ENCODE measurements around the gene PLD1. TPM values are rescaled to one million over a fixed set of nuclear protein-coding genes. Genes with fewer than 3 reads are reported as not detected.

PLD1 gene
- total and polyA plus RNA-seq, 11 donors, result 12.3 to 106 (median 61.0) TPM

DNA sequence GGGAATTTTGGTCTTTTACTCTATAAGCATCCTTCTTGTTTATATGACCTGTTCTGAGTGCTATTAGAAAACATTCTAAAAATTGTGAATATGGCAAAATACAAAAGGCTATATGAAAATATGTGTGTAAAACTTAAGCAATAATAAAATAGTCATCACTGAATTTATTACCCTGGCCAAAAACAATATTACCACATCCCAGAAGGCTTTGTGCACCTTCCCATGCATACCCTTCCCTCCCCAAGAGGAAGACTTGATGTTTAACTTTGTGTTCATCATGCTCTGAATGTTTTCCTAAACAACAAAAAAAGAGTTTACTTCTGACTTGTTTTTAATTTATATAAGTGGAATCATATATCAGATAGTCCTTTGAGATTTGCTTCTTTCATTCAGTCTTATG lies 195.0 kb downstream of the PLD1 start:
- peaks cover 0 to 7% (median 0%) of the 10 kb centered on the region in 12 donors for H3K9me3 ChIP-seq
- peaks cover 0 to 5% (median 0%) of the 10 kb centered on the region in 12 donors for H3K4me1 ChIP-seq
- H3K4me3 ChIP-seq, result no peak overlapping the region
- H3K27ac ChIP-seq, result no peak overlapping the region
- no peaks in the 10 kb centered on the region for H3K27me3 ChIP-seq
- H3K36me3 ChIP-seq, result peaks cover 0 to 85% (median 38%) of the 10 kb centered on the region in 9 donors
- intact Hi-C loops (cut with DNase I), result loop anchor here in 1 of 10 donors (5.0 kb wide), 1 partner anchor 157 kb away; no protein-coding TSS in a partner anchor
- TF ChIP-seq, protein P1, sequence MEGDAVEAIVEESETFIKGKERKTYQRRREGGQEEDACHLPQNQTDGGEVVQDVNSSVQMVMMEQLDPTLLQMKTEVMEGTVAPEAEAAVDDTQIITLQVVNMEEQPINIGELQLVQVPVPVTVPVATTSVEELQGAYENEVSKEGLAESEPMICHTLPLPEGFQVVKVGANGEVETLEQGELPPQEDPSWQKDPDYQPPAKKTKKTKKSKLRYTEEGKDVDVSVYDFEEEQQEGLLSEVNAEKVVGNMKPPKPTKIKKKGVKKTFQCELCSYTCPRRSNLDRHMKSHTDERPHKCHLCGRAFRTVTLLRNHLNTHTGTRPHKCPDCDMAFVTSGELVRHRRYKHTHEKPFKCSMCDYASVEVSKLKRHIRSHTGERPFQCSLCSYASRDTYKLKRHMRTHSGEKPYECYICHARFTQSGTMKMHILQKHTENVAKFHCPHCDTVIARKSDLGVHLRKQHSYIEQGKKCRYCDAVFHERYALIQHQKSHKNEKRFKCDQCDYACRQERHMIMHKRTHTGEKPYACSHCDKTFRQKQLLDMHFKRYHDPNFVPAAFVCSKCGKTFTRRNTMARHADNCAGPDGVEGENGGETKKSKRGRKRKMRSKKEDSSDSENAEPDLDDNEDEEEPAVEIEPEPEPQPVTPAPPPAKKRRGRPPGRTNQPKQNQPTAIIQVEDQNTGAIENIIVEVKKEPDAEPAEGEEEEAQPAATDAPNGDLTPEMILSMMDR (IDR thresholded peaks at IDR 0.05), result no peak
- TF ChIP-seq POLR2A (IDR thresholded peaks at IDR 0.05), result no peak
- DNase-seq (no peak), ATAC-seq (no peak)

DNA sequence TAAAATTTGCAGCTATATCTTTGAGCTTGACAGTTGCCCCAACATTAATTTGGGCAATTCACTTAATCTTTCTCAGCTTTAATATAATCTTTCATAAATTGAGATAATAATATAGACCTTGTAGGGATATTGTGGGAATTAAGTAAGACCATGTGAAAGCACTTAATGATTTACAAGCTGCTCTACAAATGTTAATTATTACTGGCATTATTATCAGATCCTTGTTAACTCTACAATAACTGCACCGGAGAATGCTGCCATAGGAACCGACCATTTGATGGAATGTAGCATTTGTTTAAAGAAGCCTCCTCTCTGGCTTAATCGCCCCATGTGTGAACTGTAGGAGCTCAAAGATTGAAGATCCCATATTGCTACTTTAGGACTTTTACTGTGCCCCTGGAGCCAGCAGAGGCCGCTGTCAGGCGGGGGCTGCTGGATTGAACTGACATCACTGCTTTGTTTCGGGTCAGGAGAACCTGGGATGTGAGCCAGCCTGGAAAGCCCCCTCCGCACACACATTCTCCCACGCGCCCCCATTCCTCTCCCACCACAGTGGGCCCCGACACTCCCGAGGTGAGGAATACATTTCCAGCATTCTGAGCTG lies 195.9 kb downstream of the PLD1 start:
- ATAC-seq (peak; percentile 27 to 75 (median 60)), DNase-seq (peak; percentile 19 to 61 (median 30))
- 17 to 26% (median 24%) methylated on average over 11 of the region's 11 CpGs for WGBS, 4 donors
- H3K4me1 ChIP-seq, result peaks cover 0 to 5% (median 0%) of the 10 kb centered on the region in 12 donors
- no peak overlapping the region for H3K4me3 ChIP-seq
- peaks cover 0 to 85% (median 35%) of the 10 kb centered on the region in 9 donors for H3K36me3 ChIP-seq
- no peak overlapping the region for H3K27ac ChIP-seq
- no peaks in the 10 kb centered on the region for H3K27me3 ChIP-seq
- TF ChIP-seq POLR2A (IDR thresholded peaks at IDR 0.05), result no peak
- TF ChIP-seq, protein P1 (IDR thresholded peaks at IDR 0.05), result peak; percentile 22 to 70 (median 54)
- intact Hi-C loops (cut with DNase I), result no loop called here
- peaks cover 0 to 7% (median 0%) of the 10 kb centered on the region in 12 donors for H3K9me3 ChIP-seq

DNA sequence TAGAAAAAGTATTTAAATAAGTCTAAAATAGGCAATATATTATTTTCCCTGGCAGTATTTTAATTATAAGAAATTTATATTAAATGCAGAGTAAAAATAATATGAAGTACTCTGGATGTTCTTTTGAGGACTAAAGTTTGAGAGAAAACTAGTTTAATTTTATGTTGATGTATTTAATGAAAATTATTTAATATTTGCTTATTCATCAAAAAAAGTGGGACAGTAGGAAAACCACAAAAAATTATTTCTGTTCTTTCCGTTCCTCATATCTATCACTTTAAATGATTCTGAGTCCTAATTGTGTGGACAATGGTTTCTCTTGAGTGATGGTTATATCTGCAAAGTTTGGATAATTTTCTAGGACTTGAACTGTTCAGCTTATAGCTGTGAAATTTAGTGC lies 202.8 kb downstream of the PLD1 start:
- ATAC-seq (no peak), DNase-seq (no peak)
- TF ChIP-seq, protein P1 (IDR thresholded peaks at IDR 0.05), result no peak
- TF ChIP-seq POLR2A (IDR thresholded peaks at IDR 0.05), result no peak
- intact Hi-C loops (cut with DNase I), result no loop called here
- no peak overlapping the region for H3K27ac ChIP-seq
- H3K9me3 ChIP-seq, result no peaks in the 10 kb centered on the region
- H3K36me3 ChIP-seq, result peaks cover 0 to 72% (median 39%) of the 10 kb centered on the region in 9 donors
- H3K4me1 ChIP-seq, result peaks cover 0 to 4% (median 0%) of the 10 kb centered on the region in 12 donors
- no peaks in the 10 kb centered on the region for H3K27me3 ChIP-seq
- H3K4me3 ChIP-seq, result no peak overlapping the region
- WGBS, 4 donors, result 84 to 94% (median 91%) methylated on average over 1 of the region's 1 CpG

DNA sequence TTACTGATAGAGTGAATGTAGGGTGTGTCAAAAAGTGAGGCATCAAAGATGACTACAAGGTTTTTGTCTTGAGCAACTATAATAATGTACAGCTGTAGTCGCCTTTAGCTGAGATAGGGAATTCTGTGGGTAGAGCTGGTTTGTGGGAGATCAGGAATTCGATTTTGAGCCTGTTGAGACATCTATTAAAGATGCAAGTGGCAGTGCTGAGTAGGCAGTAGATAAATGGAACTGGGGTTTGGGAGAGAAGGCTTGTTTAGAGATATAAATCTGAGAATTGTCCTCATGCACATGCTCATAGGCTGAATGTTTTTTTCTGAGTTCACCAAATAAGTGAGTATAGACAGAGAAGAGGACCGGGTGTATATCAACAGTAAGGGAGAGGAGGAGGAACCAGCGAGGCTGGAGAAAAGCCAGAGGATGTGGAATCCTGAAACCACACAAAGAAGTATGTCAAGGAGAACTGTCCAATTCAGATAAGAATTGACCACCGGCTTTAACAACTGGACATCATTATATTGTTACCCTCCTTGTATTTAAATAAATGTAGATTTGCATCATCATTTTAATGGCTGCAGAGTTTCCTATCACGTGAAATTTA lies 204.0 kb downstream of the PLD1 start:
- intact Hi-C loops (cut with DNase I), result no loop called here
- no peak overlapping the region for H3K4me3 ChIP-seq
- no peaks in the 10 kb centered on the region for H3K9me3 ChIP-seq
- peaks cover 0 to 4% (median 0%) of the 10 kb centered on the region in 12 donors for H3K4me1 ChIP-seq
- H3K27me3 ChIP-seq, result no peaks in the 10 kb centered on the region
- ATAC-seq (no peak), DNase-seq (no peak)
- peaks cover 0 to 72% (median 36%) of the 10 kb centered on the region in 9 donors for H3K36me3 ChIP-seq
- WGBS, 4 donors, result 62 to 68% (median 64%) methylated on average over 6 of the region's 6 CpGs
- no peak overlapping the region for H3K27ac ChIP-seq
- TF ChIP-seq POLR2A (IDR thresholded peaks at IDR 0.05), result no peak
- TF ChIP-seq, protein P1 (IDR thresholded peaks at IDR 0.05), result no peak

All from heart left ventricle (tissue), 16 donors.